Measurements from ENCODE around the gene CRTC1. TPM values are rescaled to one million over a fixed set of nuclear protein-coding genes. Genes with fewer than 3 reads are reported as not detected.
A peak's percentile ranks its signal among the peaks of the same experiment; 100 is the strongest.

Gene CRTC1
- total and polyA plus RNA-seq, 2 of the 13 experiments (the other 11 are each of a cell fraction or from before 2014, with no cell fraction given) = 2.0 to 2.7 TPM

DNA sequence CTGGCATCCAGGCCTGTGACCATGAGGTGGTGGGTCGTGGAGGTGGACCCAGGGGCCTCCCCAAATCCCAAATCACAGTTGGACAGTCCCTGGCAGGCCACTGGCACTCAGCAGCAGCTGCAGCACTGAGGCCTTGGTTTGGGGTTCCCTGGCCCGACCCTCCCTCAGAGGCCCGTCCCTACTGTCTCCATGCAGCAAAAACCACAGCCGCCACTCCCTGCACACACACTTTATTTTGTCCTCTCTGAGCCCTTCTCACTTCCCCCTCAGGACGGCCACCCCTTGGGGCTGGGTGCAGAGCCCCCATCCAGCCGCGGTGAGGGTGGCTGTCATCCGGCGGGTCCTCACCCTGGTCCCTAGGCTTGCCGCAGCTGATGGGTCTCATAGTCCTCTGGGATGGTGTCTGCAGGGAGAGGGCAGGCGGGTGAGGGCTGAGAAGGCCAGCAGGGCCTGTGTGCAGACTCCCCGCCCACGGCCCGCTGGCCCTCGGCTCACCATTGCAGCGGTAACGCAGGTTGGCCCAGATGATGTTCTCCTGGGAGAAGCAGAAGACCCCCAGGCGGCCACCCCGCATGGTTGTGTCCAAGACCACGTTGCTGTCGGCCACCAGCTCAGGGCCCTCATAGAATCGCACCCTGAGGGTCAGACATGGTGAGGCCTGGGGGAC, 99.2 kb downstream of the CRTC1 start:
- Histone ChIP-seq H3K36me3 (replicated peaks in 1 of 2; ENCODE audit: control insufficient read depth in 1 of 2, insufficient read depth in 2 of 2, low read length in 2 of 2) (no peaks in the 10 kb centered on the region), H3K9ac (ENCODE audit: insufficient read depth, low read depth, low read length) (no peak overlapping the region), H3K4me1 (ENCODE audit: insufficient read depth, low read length) (peaks cover 52% of the 10 kb centered on the region), H2AFZ (ENCODE audit: low read length) (no peak overlapping the region), H3K27me3 (ENCODE audit: control insufficient read depth in 1 of 2, insufficient read depth in 2 of 2, low read length in 2 of 2) (peaks cover 8 to 24% of the 10 kb centered on the region in 2 experiments), H3K27ac (ENCODE audit: extremely low read length, insufficient read depth, low read length) (no peak overlapping the region), H3K4me2 (ENCODE audit: low read depth, low read length) (0 out of 2 replicates have a peak overlapping the region, but pooled peaks have one; percentile 44), H3K9me3 (ENCODE audit: low read length) (no peaks in the 10 kb centered on the region), H3K79me2 (ENCODE audit: insufficient read depth, low read length) (no peaks in the 10 kb centered on the region), H3K4me3 (replicated peaks in 1 of 3; ENCODE audit: insufficient read depth in 1 of 3, low read depth in 2 of 3, low read length in 3 of 3) (no peak overlapping the region), H4K20me1 (ENCODE audit: insufficient read depth, low read length) (no peaks in the 10 kb centered on the region)
- intact Hi-C loops (cut with micrococcal nuclease; ENCODE audit: unreplicated experiment) (no loop called here), in situ Hi-C loops (cut with HindIII; ENCODE audit: extremely low pct_ligation_motif_present, low pct_unique_long_range_greater_than_20kb) (no loop called here)
- CTCF ChIA-PET (ENCODE audit: low intra/inter-chr PET ratio, low total read pairs) = no interaction called here
- POLR2A ChIA-PET = no interaction called here
- peak; percentile 3; the same call in 1 of the 3 replicates for ATAC-seq
- BruUV-seq (replicated peaks) = no TSS peak
- 60% methylated on average over 13 of the region's 22 CpGs for WGBS (ENCODE audit: low lambda C conversion rate)
- TF ChIP-seq ZNF616 (CRISPR knock-in tag; IDR thresholded peaks at IDR 0.05; ENCODE audit: low read depth) (no peak), SNAI1 (CRISPR knock-in tag; IDR thresholded peaks at IDR 0.05; ENCODE audit: borderline replicate concordance) (no peak), ZNF274 (CRISPR knock-in tag; IDR thresholded peaks at IDR 0.05) (peak; percentile 14; the same call in 1 of the 2 replicates)
- TF ChIP-seq, protein P1, sequence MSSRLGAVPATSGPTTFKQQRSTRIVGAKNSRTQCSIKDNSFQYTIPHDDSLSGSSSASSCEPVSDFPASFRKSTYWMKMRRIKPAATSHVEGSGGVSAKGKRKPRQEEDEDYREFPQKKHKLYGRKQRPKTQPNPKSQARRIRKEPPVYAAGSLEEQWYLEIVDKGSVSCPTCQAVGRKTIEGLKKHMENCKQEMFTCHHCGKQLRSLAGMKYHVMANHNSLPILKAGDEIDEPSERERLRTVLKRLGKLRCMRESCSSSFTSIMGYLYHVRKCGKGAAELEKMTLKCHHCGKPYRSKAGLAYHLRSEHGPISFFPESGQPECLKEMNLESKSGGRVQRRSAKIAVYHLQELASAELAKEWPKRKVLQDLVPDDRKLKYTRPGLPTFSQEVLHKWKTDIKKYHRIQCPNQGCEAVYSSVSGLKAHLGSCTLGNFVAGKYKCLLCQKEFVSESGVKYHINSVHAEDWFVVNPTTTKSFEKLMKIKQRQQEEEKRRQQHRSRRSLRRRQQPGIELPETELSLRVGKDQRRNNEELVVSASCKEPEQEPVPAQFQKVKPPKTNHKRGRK (CRISPR knock-in tag; IDR thresholded peaks at IDR 0.05) = no peak
- TF ChIP-seq, protein P2, sequence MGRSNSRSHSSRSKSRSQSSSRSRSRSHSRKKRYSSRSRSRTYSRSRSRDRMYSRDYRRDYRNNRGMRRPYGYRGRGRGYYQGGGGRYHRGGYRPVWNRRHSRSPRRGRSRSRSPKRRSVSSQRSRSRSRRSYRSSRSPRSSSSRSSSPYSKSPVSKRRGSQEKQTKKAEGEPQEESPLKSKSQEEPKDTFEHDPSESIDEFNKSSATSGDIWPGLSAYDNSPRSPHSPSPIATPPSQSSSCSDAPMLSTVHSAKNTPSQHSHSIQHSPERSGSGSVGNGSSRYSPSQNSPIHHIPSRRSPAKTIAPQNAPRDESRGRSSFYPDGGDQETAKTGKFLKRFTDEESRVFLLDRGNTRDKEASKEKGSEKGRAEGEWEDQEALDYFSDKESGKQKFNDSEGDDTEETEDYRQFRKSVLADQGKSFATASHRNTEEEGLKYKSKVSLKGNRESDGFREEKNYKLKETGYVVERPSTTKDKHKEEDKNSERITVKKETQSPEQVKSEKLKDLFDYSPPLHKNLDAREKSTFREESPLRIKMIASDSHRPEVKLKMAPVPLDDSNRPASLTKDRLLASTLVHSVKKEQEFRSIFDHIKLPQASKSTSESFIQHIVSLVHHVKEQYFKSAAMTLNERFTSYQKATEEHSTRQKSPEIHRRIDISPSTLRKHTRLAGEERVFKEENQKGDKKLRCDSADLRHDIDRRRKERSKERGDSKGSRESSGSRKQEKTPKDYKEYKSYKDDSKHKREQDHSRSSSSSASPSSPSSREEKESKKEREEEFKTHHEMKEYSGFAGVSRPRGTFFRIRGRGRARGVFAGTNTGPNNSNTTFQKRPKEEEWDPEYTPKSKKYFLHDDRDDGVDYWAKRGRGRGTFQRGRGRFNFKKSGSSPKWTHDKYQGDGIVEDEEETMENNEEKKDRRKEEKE (IDR thresholded peaks at IDR 0.05) = no peak
- DNase-seq (ENCODE audit: low spot score) = no peak
- no peak for FAIRE-seq

All from HepG2 (cell line).